Neuronal stem cell (in vitro differentiated cells): ENCODE measurements around the gene RDH5.

Experiments used
- DNase-seq: peaks from one replicate; pipeline ENCODE4 v3.0.0-alpha.2; 2013; ENCODE audit warnings: low spot score
- H2AFZ ChIP-seq: one replicate; pipeline ENCODE4 v1.6.1; 2013; ENCODE audit warnings: mild to moderate bottlenecking, low read length, inconsistent platforms
- H2AK5ac ChIP-seq: 2 replicates; pipeline ENCODE4 v1.6.1; 2013; ENCODE audit warnings: low read depth, mild to moderate bottlenecking, inconsistent platforms, low read length, moderate library complexity, mixed read lengths
- H2BK120ac ChIP-seq: 2 replicates; pipeline ENCODE4 v1.6.1; 2013; ENCODE audit warnings: low read depth, mild to moderate bottlenecking, inconsistent platforms, low read length, moderate library complexity, mixed read lengths
- H2BK12ac ChIP-seq: one replicate; pipeline ENCODE4 v1.6.1; 2013; ENCODE audit warnings: low read length, inconsistent platforms
- H2BK15ac ChIP-seq: 2 replicates; pipeline ENCODE4 v1.6.1; 2013; ENCODE audit warnings: mild to moderate bottlenecking, low read length, inconsistent platforms, mixed read lengths
- H2BK5ac ChIP-seq: one replicate; pipeline ENCODE4 v1.6.1; 2013; ENCODE audit warnings: inconsistent platforms, mild to moderate bottlenecking, low read length, moderate library complexity
- H3K14ac ChIP-seq: one replicate; pipeline ENCODE4 v1.6.1; 2013; ENCODE audit warnings: low read length, inconsistent platforms
- H3K18ac ChIP-seq: 2 replicates; pipeline ENCODE4 v1.6.1; 2013; ENCODE audit warnings: low read length, inconsistent platforms
- H3K23ac ChIP-seq: 2 replicates; pipeline ENCODE4 v1.6.1; 2013; ENCODE audit warnings: low read depth, mild to moderate bottlenecking, mixed read lengths, low read length, inconsistent platforms; ENCODE audit not compliant: poor library complexity
- H3K27ac ChIP-seq: replicated peaks from 3 replicates; pipeline ENCODE4 v1.5.1; 2013; ENCODE audit warnings: low read length, inconsistent platforms
- H3K27me3 ChIP-seq, 3 experiments: 2 replicates each; pipeline ENCODE4 v1.6.1; 2013; ENCODE audit warnings: low read length in 3 of 3, mild to moderate bottlenecking in 2 of 3, inconsistent platforms in 1 of 3, low read depth in 1 of 3, mixed read lengths in 1 of 3, moderate library complexity in 1 of 3; ENCODE audit not compliant: control insufficient read depth in 3 of 3, insufficient read depth in 3 of 3
- H3K36me3 ChIP-seq, 2 donors: replicated peaks in 1 of 2; 2 replicates each; pipeline ENCODE4 v1.6.1; 2013; ENCODE audit warnings: low read length in 2 of 2; ENCODE audit not compliant: control insufficient read depth in 2 of 2, insufficient read depth in 2 of 2
- H3K4ac ChIP-seq: 2 replicates; pipeline ENCODE4 v1.6.1; 2013; ENCODE audit warnings: inconsistent platforms, mild to moderate bottlenecking, low read length, moderate library complexity
- H3K4me1 ChIP-seq, 2 donors: 1 replicate in 1 of 2; 2 replicates in 1 of 2; pipeline ENCODE4 v1.6.1; 2013; ENCODE audit warnings: low read length in 2 of 2, low read depth in 1 of 2; ENCODE audit not compliant: control insufficient read depth in 2 of 2, insufficient read depth in 1 of 2
- H3K4me2 ChIP-seq: one replicate; pipeline ENCODE4 v1.6.1; 2013; ENCODE audit warnings: mild to moderate bottlenecking, low read length, inconsistent platforms; ENCODE audit not compliant: insufficient read depth, poor library complexity, severe bottlenecking
- H3K4me3 ChIP-seq, 2 donors: 2 replicates each; pipeline ENCODE4 v1.5.1; 2013; ENCODE audit warnings: low read length in 2 of 2, mild to moderate bottlenecking in 2 of 2, inconsistent platforms in 1 of 2, moderate library complexity in 1 of 2
- H3K79me1 ChIP-seq: one replicate; pipeline ENCODE4 v1.6.1; 2013; ENCODE audit warnings: low read depth, mild to moderate bottlenecking, inconsistent platforms, low read length, moderate library complexity
- H3K9ac ChIP-seq: one replicate; pipeline ENCODE4 v1.6.1; 2013; ENCODE audit warnings: mild to moderate bottlenecking, low read depth, low read length, inconsistent platforms; ENCODE audit not compliant: poor library complexity
- H3K9me3 ChIP-seq, 2 donors: replicated peaks in 1 of 2; 2 replicates each; pipeline versions ENCODE3 to v1.6.1; 2013; ENCODE audit warnings: low read length in 2 of 2, mild to moderate bottlenecking in 2 of 2, inconsistent platforms in 1 of 2, low read depth in 1 of 2, mixed read lengths in 1 of 2, moderate library complexity in 1 of 2; ENCODE audit not compliant: control insufficient read depth in 2 of 2, insufficient read depth in 1 of 2
- H4K8ac ChIP-seq: one replicate; pipeline ENCODE4 v1.6.1; 2013; ENCODE audit warnings: low read depth, mild to moderate bottlenecking, inconsistent platforms, low read length, moderate library complexity
- H4K91ac ChIP-seq: one replicate; pipeline ENCODE4 v1.6.1; 2013; ENCODE audit warnings: low read length, low read depth, mild to moderate bottlenecking, inconsistent platforms; ENCODE audit not compliant: poor library complexity
- WGBS, 2 donors: extraction: QIAGEN DNeasy Blood & Tissue Kit; methylation state at CpG; one replicate each; pipeline ENCODE4 v1.1.7; 2013; ENCODE audit warnings: missing lambda C conversion rate in 2 of 2, mixed read lengths in 1 of 2; ENCODE audit not compliant: insufficient read length in 2 of 2, insufficient replicate concordance in 1 of 2; ENCODE audit errors: extremely low coverage in 2 of 2; 5-methylcytosine and 5-hydroxymethylcytosine counted together

Gene RDH5

GRCh38 chr12:55716582-55716957 lies 3.6 kb upstream of the RDH5 start:
- peaks cover 6% of the 10 kb centered on the region for H3K79me1 ChIP-seq
- H2AFZ ChIP-seq = peak overlapping the region; percentile 95
- peak overlapping the region; percentile 86 for H3K18ac ChIP-seq
- H3K23ac ChIP-seq = no peak overlapping the region
- no peak overlapping the region for H4K8ac ChIP-seq
- no CpG with 5 or more reads among the region's 13 CpGs for WGBS, 2 donors
- peak overlapping the region; percentile 79 to 90 for H3K4me3 ChIP-seq
- DNase-seq = no peak
- H3K4me1 ChIP-seq = peaks cover 26 to 29% of the 10 kb centered on the region in 2 donors
- no peak overlapping the region for H4K91ac ChIP-seq
- H3K4ac ChIP-seq = no peak overlapping the region
- H3K27ac ChIP-seq = peak overlapping the region; percentile 91
- no peak overlapping the region for H2BK120ac ChIP-seq
- peaks cover 3 to 25% of the 10 kb centered on the region in 2 donors for H3K36me3 ChIP-seq
- no peak overlapping the region for H2AK5ac ChIP-seq
- no peak overlapping the region for H3K14ac ChIP-seq
- peak overlapping the region; percentile 85 for H3K4me2 ChIP-seq
- H2BK12ac ChIP-seq = no peak overlapping the region
- no peak overlapping the region for H2BK5ac ChIP-seq
- H3K27me3 ChIP-seq = peaks cover 0 to 9% (median 0%) of the 10 kb centered on the region in 3 experiments
- no peak overlapping the region for H3K9ac ChIP-seq
- no peak overlapping the region for H2BK15ac ChIP-seq
- H3K9me3 ChIP-seq = no peaks in the 10 kb centered on the region

- H2BK12ac ChIP-seq = no peak overlapping the region
- H2AK5ac ChIP-seq = peak overlapping the region; percentile 5
- H3K36me3 ChIP-seq = peaks cover 3 to 25% of the 10 kb centered on the region in 2 donors
- no CpG with 5 or more reads among the region's 8 CpGs for WGBS, 2 donors
- H3K79me1 ChIP-seq = peaks cover 6% of the 10 kb centered on the region
- peak overlapping the region; percentile 7 for H2BK120ac ChIP-seq
- H3K27me3 ChIP-seq = peaks cover 0 to 2% (median 0%) of the 10 kb centered on the region in 3 experiments
- peak overlapping the region; percentile 91 for H3K27ac ChIP-seq
- H3K9ac ChIP-seq = peak overlapping the region; percentile 71
- H4K8ac ChIP-seq = no peak overlapping the region
- peak overlapping the region; percentile 48 for H2BK5ac ChIP-seq
- peak overlapping the region; percentile 13 for H2BK15ac ChIP-seq
- peak overlapping the region; percentile 18 for H3K23ac ChIP-seq
- no peaks in the 10 kb centered on the region for H3K9me3 ChIP-seq
- H3K4me3 ChIP-seq = peak overlapping the region; percentile 79 to 90
- no peak for DNase-seq
- peak overlapping the region; percentile 85 for H3K4me2 ChIP-seq
- peak overlapping the region; percentile 73 for H3K18ac ChIP-seq
- peaks cover 26 to 29% of the 10 kb centered on the region in 2 donors for H3K4me1 ChIP-seq
- H4K91ac ChIP-seq = peak overlapping the region; percentile 85
- H2AFZ ChIP-seq = peak overlapping the region; percentile 95
- H3K4ac ChIP-seq = no peak overlapping the region
- H3K14ac ChIP-seq = no peak overlapping the region
Observed at GRCh38 chr12:55717011-55718007, 2.9 kb upstream of the RDH5 start.

GRCh38 chr12:55718015-55718414 lies 2.2 kb upstream of the RDH5 start:
- Histone ChIP-seq H2BK15ac (no peak overlapping the region), H3K4me2 (peak overlapping the region; percentile 85), H3K27me3 (no peaks in the 10 kb centered on the region), H3K4me1 (peaks cover 26 to 29% of the 10 kb centered on the region in 2 donors), H2BK5ac (peak overlapping the region; percentile 48), H2BK120ac (peak overlapping the region; percentile 21), H2AFZ (peak overlapping the region; percentile 25), H2BK12ac (no peak overlapping the region), H3K4ac (no peak overlapping the region), H3K27ac (peak overlapping the region; percentile 93), H2AK5ac (peak overlapping the region; percentile 77), H3K9ac (peak overlapping the region; percentile 71), H3K4me3 (peak overlapping the region in 1 of 2 donors; percentile 79), H3K36me3 (peaks cover 5 to 30% of the 10 kb centered on the region in 2 donors), H3K18ac (peak overlapping the region; percentile 81), H3K14ac (no peak overlapping the region), H4K91ac (no peak overlapping the region), H3K79me1 (peaks cover 6% of the 10 kb centered on the region), H4K8ac (no peak overlapping the region), H3K23ac (no peak overlapping the region), H3K9me3 (no peaks in the 10 kb centered on the region)
- no peak for DNase-seq
- no CpG with 5 or more reads among the region's 4 CpGs for WGBS, 2 donors
